Measurements from ENCODE around the gene ARPC4. TPM values are rescaled to one million over a fixed set of nuclear protein-coding genes. Genes with fewer than 3 reads are reported as not detected.

ARPC4 gene
- total and polyA plus RNA-seq, 2 donors (not counting 3 experiments of a cell fraction or from before 2014, with no cell fraction given) = 181 to 197 TPM

- no peak for DNase-seq (ENCODE audit: low read depth, low spot score)
- peaks cover 32% of the 10 kb centered on the region for H3K4me1 ChIP-seq (ENCODE audit: control insufficient read depth, extremely low read depth, insufficient read depth, low read length)
- no peak overlapping the region for H3K27ac ChIP-seq (ENCODE audit: insufficient read depth, low read depth, low read length)
- no peak overlapping the region for H3K4me3 ChIP-seq (replicated peaks in 1 of 3; ENCODE audit: insufficient read depth in 1 of 3, low read depth in 1 of 3, low read length in 3 of 3)
- H3K9me3 ChIP-seq (replicated peaks; ENCODE audit: control insufficient read depth, insufficient read depth, low read length) = no peaks in the 10 kb centered on the region
- peaks cover 10 to 50% of the 10 kb centered on the region in 2 experiments for H3K36me3 ChIP-seq (ENCODE audit: control insufficient read depth in 2 of 2, extremely low read depth in 1 of 2, insufficient read depth in 2 of 2, low read length in 2 of 2)
- intact Hi-C loops (cut with micrococcal nuclease) (no loop called here), dilution Hi-C loops (cut with MboI; ENCODE audit: extremely low pct_ligation_motif_present, low sequenced_read_pairs) (no loop called here)
- no peak overlapping the region for H3K4me2 ChIP-seq (ENCODE audit: insufficient read depth, low read length)
- ChIA-PET POLR2A (no interaction called here), CTCF (interaction anchor here (0.9 to 1.4 kb wide), 2 partner anchors 11 to 15 kb away, joined by 3 to 4 read pairs; no protein-coding TSS in a partner anchor)
- no peak overlapping the region for H3K9ac ChIP-seq (replicated peaks; ENCODE audit: extremely low read depth, insufficient read depth, low read length)
- FAIRE-seq = no peak
- peaks cover 12% of the 10 kb centered on the region for H3K79me2 ChIP-seq (ENCODE audit: control insufficient read depth, insufficient read depth, low read length)
- H3K27me3 ChIP-seq (ENCODE audit: control insufficient read depth in 2 of 2, insufficient read depth in 2 of 2, low read length in 2 of 2) = no peaks in the 10 kb centered on the region
- H3K9me1 ChIP-seq (replicated peaks; ENCODE audit: control insufficient read depth, extremely low read depth, insufficient read depth, low read length) = no peaks in the 10 kb centered on the region
- no peak overlapping the region for H2AFZ ChIP-seq (ENCODE audit: low read depth, low read length)
- TF ChIP-seq FOS (IDR thresholded peaks at IDR 0.05; ENCODE audit: borderline replicate concordance, insufficient read depth, low read length) (no peak), EZH2 (IDR thresholded peaks at IDR 0.05; ENCODE audit: borderline replicate concordance, low read depth, low read length, severe bottlenecking) (no peak), GATA2 (IDR thresholded peaks at IDR 0.05; ENCODE audit: insufficient read depth, insufficient read length, low read depth, low read length) (no peak), POLR2AphosphoS5 (IDR thresholded peaks at IDR 0.05; ENCODE audit: insufficient read depth, low read depth, low read length) (no peak), POLR2A (IDR thresholded peaks at IDR 0.05; ENCODE audit: low read depth, low read length) (no peak), MYC (IDR thresholded peaks at IDR 0.05; ENCODE audit: low read depth, low read length) (no peak), JUN (IDR thresholded peaks at IDR 0.05; ENCODE audit: borderline replicate concordance, insufficient read depth, insufficient read length, low read depth) (no peak), MAX (IDR thresholded peaks at IDR 0.05; ENCODE audit: insufficient read depth, insufficient read length) (no peak)
- BruUV-seq (replicated peaks) = no TSS peak
- no peaks in the 10 kb centered on the region for H4K20me1 ChIP-seq (replicated peaks; ENCODE audit: control insufficient read depth, extremely low read depth, insufficient read depth, low read length)
Measured at GRCh38 chr3:9748031-9748430, 44.9 kb upstream of the ARPC4 start.

GRCh38 chr3:9749296-9749644 is 43.6 kb upstream of the ARPC4 start:
- POLR2A ChIA-PET = interaction anchor here (0.8 to 1.9 kb wide), 3 partner anchors 16 to 43 kb away, joined by 3 to 7 read pairs (median 5); partner anchors contain the start of genes ARPC4 and BRPF1
- Histone ChIP-seq H3K4me1 (ENCODE audit: control insufficient read depth, extremely low read depth, insufficient read depth, low read length) (peaks cover 32% of the 10 kb centered on the region), H3K36me3 (ENCODE audit: control insufficient read depth in 2 of 2, extremely low read depth in 1 of 2, insufficient read depth in 2 of 2, low read length in 2 of 2) (peaks cover 10 to 38% of the 10 kb centered on the region in 2 experiments), H3K27ac (ENCODE audit: insufficient read depth, low read depth, low read length) (peak overlapping the region; percentile 46), H3K27me3 (ENCODE audit: control insufficient read depth in 2 of 2, insufficient read depth in 2 of 2, low read length in 2 of 2) (no peaks in the 10 kb centered on the region), H3K9me3 (replicated peaks; ENCODE audit: control insufficient read depth, insufficient read depth, low read length) (no peaks in the 10 kb centered on the region), H2AFZ (ENCODE audit: low read depth, low read length) (peak overlapping the region; percentile 74), H3K4me3 (replicated peaks in 1 of 3; ENCODE audit: insufficient read depth in 1 of 3, low read depth in 1 of 3, low read length in 3 of 3) (peak overlapping the region; percentile 26 to 51 (median 42)), H3K79me2 (ENCODE audit: control insufficient read depth, insufficient read depth, low read length) (peaks cover 12% of the 10 kb centered on the region), H3K9me1 (replicated peaks; ENCODE audit: control insufficient read depth, extremely low read depth, insufficient read depth, low read length) (no peaks in the 10 kb centered on the region), H3K9ac (replicated peaks; ENCODE audit: extremely low read depth, insufficient read depth, low read length) (peak overlapping the region; percentile 61), H3K4me2 (ENCODE audit: insufficient read depth, low read length) (peak overlapping the region; percentile 76), H4K20me1 (replicated peaks; ENCODE audit: control insufficient read depth, extremely low read depth, insufficient read depth, low read length) (no peaks in the 10 kb centered on the region)
- BruUV-seq (replicated peaks) = TSS peak; percentile 67
- TF ChIP-seq FOS (IDR thresholded peaks at IDR 0.05; ENCODE audit: borderline replicate concordance, insufficient read depth, low read length) (no peak), EZH2 (IDR thresholded peaks at IDR 0.05; ENCODE audit: borderline replicate concordance, low read depth, low read length, severe bottlenecking) (no peak)
- CTCF ChIA-PET = interaction anchor here (0.7 to 2.4 kb wide), 10 partner anchors 12 to 990 kb away, joined by 3 to 12 read pairs (median 4); partner anchors contain the start of genes BRPF1 and CRELD1
- FAIRE-seq (no peak), DNase-seq (ENCODE audit: low read depth, low spot score) (no peak)
- intact Hi-C loops (cut with micrococcal nuclease) = loop anchor here (1.0 kb wide), 4 partner anchors 18 to 197 kb away; partner anchors contain the start of genes BRPF1, MTMR14 and TADA3
- dilution Hi-C loops (cut with MboI; ENCODE audit: extremely low pct_ligation_motif_present, low sequenced_read_pairs) = no loop called here
